OCI-LY3 (cell line): Measurements from ENCODE around the gene PLEKHA6.

ENCODE experiments used
- H2AFZ ChIP-seq: fragments of 200-600, 300-600 bp; shearing (Covaris generic); 2 replicates; pipeline ENCODE4 v1.6.0; 2014; ENCODE audit warnings: antibody characterized with exemption, low read depth, low read length
- H3K27ac ChIP-seq: fragments of 200-600, 300-600 bp; sonication (generic); 2 replicates; pipeline ENCODE4 v1.5.1; 2014; ENCODE audit warnings: mild to moderate bottlenecking, low read length, moderate library complexity, mixed read lengths
- H3K27me3 ChIP-seq: fragments of 200-600, 300-600 bp; sonication (generic); 2 replicates; pipeline ENCODE4 v1.6.1; 2014; ENCODE audit warnings: low read depth, low read length, mixed read lengths
- H3K36me3 ChIP-seq: fragments of 200-600, 300-600 bp; sonication (generic); replicated peaks from 2 replicates; pipeline ENCODE3; 2014; ENCODE audit warnings: low read depth, low read length, mixed read lengths
- H3K4me1 ChIP-seq: fragments of 300-600, 200-600 bp; sonication (generic); 2 replicates; pipeline ENCODE4 v1.6.1; 2014; ENCODE audit warnings: low read length, mixed read lengths
- H3K4me2 ChIP-seq: fragments of 200-600, 300-600 bp; sonication (generic); 2 replicates; pipeline ENCODE4 v1.6.1; 2014; ENCODE audit warnings: low read length, mixed read lengths
- H3K4me3 ChIP-seq: fragments of 300-600, 200-600 bp; sonication (generic); 2 replicates; pipeline ENCODE4 v1.5.1; 2014; ENCODE audit warnings: antibody characterized with exemption, mild to moderate bottlenecking, low read length, moderate library complexity
- H3K79me2 ChIP-seq: fragments of 300-600, 200-600 bp; shearing (Covaris generic); 2 replicates; pipeline ENCODE4 v1.6.1; 2014; ENCODE audit warnings: mild to moderate bottlenecking, low read length, mixed read lengths
- H3K9ac ChIP-seq: fragments of 300-600, 200-600 bp; shearing (Covaris generic); 2 replicates; pipeline ENCODE4 v1.6.0; 2014; ENCODE audit warnings: mild to moderate bottlenecking, low read length, moderate library complexity
- H3K9me3 ChIP-seq: fragments of 200-600, 300-600 bp; shearing (Covaris generic); 2 replicates; pipeline ENCODE4 v1.6.1; 2014; ENCODE audit warnings: low read length, mixed read lengths; ENCODE audit not compliant: insufficient read depth
- H4K20me1 ChIP-seq: fragments of 200-600, 300-600 bp; sonication (generic); 2 replicates; pipeline ENCODE4 v1.6.1; 2016; ENCODE audit warnings: low read length, mixed read lengths; ENCODE audit not compliant: insufficient read depth
- CTCF ChIP-seq: fragments of 200-600, 300-600 bp; sonication (generic); IDR thresholded peaks from 2 replicates; pipeline ENCODE4 v1.5.1; 2014; ENCODE audit warnings: antibody characterized with exemption, low read length, low read depth
- EZH2phosphoT487 ChIP-seq: fragments of 200-600 bp; shearing (Covaris generic); IDR thresholded peaks from 2 replicates; pipeline ENCODE4 v1.6.1; 2018; ENCODE audit warnings: antibody characterized with exemption, mixed run types, low read depth

The PLEKHA6 gene

GRCh38 chr1:204376919-204377799, 17.4 kb upstream of the PLEKHA6 start:
- peaks cover 58% of the 10 kb centered on the region for H3K27me3 ChIP-seq

GRCh38 chr1:204376465-204376864, 16.7 kb upstream of the PLEKHA6 start:
- Histone ChIP-seq H3K4me3 (no peak overlapping the region), H3K4me2 (no peak overlapping the region), H3K79me2 (no peaks in the 10 kb centered on the region), H3K36me3 (no peaks in the 10 kb centered on the region), H2AFZ (no peak overlapping the region), H4K20me1 (no peaks in the 10 kb centered on the region), H3K9me3 (no peaks in the 10 kb centered on the region), H3K9ac (no peak overlapping the region), H3K27me3 (peaks cover 65% of the 10 kb centered on the region), H3K4me1 (no peaks in the 10 kb centered on the region), H3K27ac (no peak overlapping the region)
- no peak for TF ChIP-seq CTCF

More at GRCh38 chr1:204376919-204377799, 17.4 kb upstream of the PLEKHA6 start:
- H2AFZ ChIP-seq, result no peak overlapping the region
- H3K27ac ChIP-seq, result no peak overlapping the region
- H3K9ac ChIP-seq, result no peak overlapping the region
- peaks cover under 1% of the 10 kb centered on the region; the same call in 1 of the 2 replicates for H3K4me1 ChIP-seq
- H4K20me1 ChIP-seq, result no peaks in the 10 kb centered on the region
- H3K36me3 ChIP-seq, result no peaks in the 10 kb centered on the region
- no peak overlapping the region for H3K4me3 ChIP-seq
- no peak overlapping the region for H3K4me2 ChIP-seq
- TF ChIP-seq CTCF (no peak), EZH2phosphoT487 (no peak)
- H3K9me3 ChIP-seq, result no peaks in the 10 kb centered on the region
- H3K79me2 ChIP-seq, result no peaks in the 10 kb centered on the region

GRCh38 chr1:204373911-204374310, 14.2 kb upstream of the PLEKHA6 start:
- no peak overlapping the region for H3K4me2 ChIP-seq
- H2AFZ ChIP-seq, result no peak overlapping the region
- TF ChIP-seq CTCF (no peak), EZH2phosphoT487 (no peak)
- no peak overlapping the region for H3K9ac ChIP-seq
- no peak overlapping the region for H3K27ac ChIP-seq
- no peaks in the 10 kb centered on the region for H4K20me1 ChIP-seq
- H3K4me3 ChIP-seq, result no peak overlapping the region
- no peaks in the 10 kb centered on the region for H3K4me1 ChIP-seq
- no peaks in the 10 kb centered on the region for H3K36me3 ChIP-seq
- no peaks in the 10 kb centered on the region for H3K79me2 ChIP-seq
- peaks cover 54% of the 10 kb centered on the region for H3K27me3 ChIP-seq
- H3K9me3 ChIP-seq, result no peaks in the 10 kb centered on the region

GRCh38 chr1:204370176-204370575, 10.4 kb upstream of the PLEKHA6 start:
- TF ChIP-seq EZH2phosphoT487 (no peak), CTCF (no peak)
- H2AFZ ChIP-seq, result no peak overlapping the region

More at GRCh38 chr1:204370176-204370575, 10.4 kb upstream of the PLEKHA6 start:
- Histone ChIP-seq H3K27me3 (peaks cover 47% of the 10 kb centered on the region), H3K27ac (no peak overlapping the region), H3K9ac (no peak overlapping the region), H3K36me3 (no peaks in the 10 kb centered on the region), H4K20me1 (no peaks in the 10 kb centered on the region), H3K79me2 (no peaks in the 10 kb centered on the region), H3K4me1 (no peaks in the 10 kb centered on the region), H3K9me3 (no peaks in the 10 kb centered on the region), H3K4me2 (no peak overlapping the region), H3K4me3 (no peak overlapping the region)
